HG03354 (cell line): Measurements from ENCODE around the gene TMSB15B.
"Not testable (repeated sequence)": the region's sequence is repeated elsewhere in the genome, so short reads cannot be mapped to it uniquely, and the experiment has no call there.

Source experiments
- ATAC-seq: cut with Tn5 transposase; IDR thresholded peaks from one replicate; pipeline ENCODE4 v1.9.1; 2021; ENCODE audit warnings: mild to moderate bottlenecking; ENCODE audit not compliant: unreplicated experiment, poor library complexity, severe bottlenecking

The TMSB15B gene

GRCh38 chrX:104015576-104015975 is 53.1 kb downstream of the TMSB15B start:
- ATAC-seq, result not testable (repeated sequence)
